ENCODE data around the gene ACOX3. TPM values are rescaled to one million over a fixed set of nuclear protein-coding genes. Genes with fewer than 3 reads are reported as not detected.

Gene ACOX3
- polyA plus RNA-seq, 2 donors: 31.8 to 36.1 TPM

GRCh38 chr4:8332038-8332857 lies 108.3 kb downstream of the ACOX3 start:
- Histone ChIP-seq H3K27me3 (ENCODE audit: control insufficient read depth in 1 of 2, insufficient read depth in 2 of 2, low read length in 2 of 2) (no peaks in the 10 kb centered on the region), H3K36me3 (ENCODE audit: control insufficient read depth in 2 of 2, insufficient read depth in 2 of 2, low read length in 1 of 2) (no peaks in the 10 kb centered on the region), H3K4me3 (ENCODE audit: low read depth in 1 of 2, low read length in 2 of 2) (no peak overlapping the region), H3K9me3 (ENCODE audit: control insufficient read depth in 2 of 2, insufficient read depth in 1 of 2, low read depth in 1 of 2, low read length in 1 of 2) (peaks cover 3 to 5% of the 10 kb centered on the region in 2 donors), H3K27ac (ENCODE audit: low read depth in 2 of 2, low read length in 1 of 2) (no peak overlapping the region), H3K4me1 (ENCODE audit: control insufficient read depth in 2 of 2, insufficient read depth in 2 of 2, low read length in 1 of 2) (peaks cover 0 to 1% of the 10 kb centered on the region in 2 donors)
- WGBS, 2 donors: 77 to 80% methylated on average over 12 of the region's 12 CpGs

DNA sequence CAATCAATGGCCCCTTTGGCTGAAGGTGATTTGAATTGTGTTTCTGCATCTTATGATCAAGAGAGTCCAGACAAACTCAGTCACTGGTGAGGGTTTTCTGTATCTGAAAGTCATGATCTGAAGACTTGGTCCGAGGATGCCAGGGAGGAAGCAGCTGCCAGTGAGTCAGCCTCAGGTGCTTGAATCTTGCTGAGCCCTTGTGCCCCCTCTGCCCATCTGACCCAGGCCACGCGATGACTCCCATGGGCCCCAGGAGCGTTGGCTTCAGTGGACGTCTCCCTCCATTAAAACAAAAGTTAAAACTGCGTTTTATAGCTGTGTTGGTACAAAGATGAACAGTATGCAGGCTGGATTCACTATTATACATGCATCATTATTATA lies 109.0 kb downstream of the ACOX3 start:
- H3K27me3 ChIP-seq (ENCODE audit: control insufficient read depth in 1 of 2, insufficient read depth in 2 of 2, low read length in 2 of 2): no peaks in the 10 kb centered on the region
- peaks cover 3 to 4% of the 10 kb centered on the region in 2 donors for H3K9me3 ChIP-seq (ENCODE audit: control insufficient read depth in 2 of 2, insufficient read depth in 1 of 2, low read depth in 1 of 2, low read length in 1 of 2)
- no peak overlapping the region for H3K4me3 ChIP-seq (ENCODE audit: low read depth in 1 of 2, low read length in 2 of 2)
- H3K36me3 ChIP-seq (ENCODE audit: control insufficient read depth in 2 of 2, insufficient read depth in 2 of 2, low read length in 1 of 2): no peaks in the 10 kb centered on the region
- 82 to 84% methylated on average over 6 of the region's 6 CpGs for WGBS, 2 donors
- H3K4me1 ChIP-seq (ENCODE audit: control insufficient read depth in 2 of 2, insufficient read depth in 2 of 2, low read length in 1 of 2): peaks cover 0 to 1% of the 10 kb centered on the region in 2 donors
- no peak overlapping the region for H3K27ac ChIP-seq (ENCODE audit: low read depth in 2 of 2, low read length in 1 of 2)

DNA sequence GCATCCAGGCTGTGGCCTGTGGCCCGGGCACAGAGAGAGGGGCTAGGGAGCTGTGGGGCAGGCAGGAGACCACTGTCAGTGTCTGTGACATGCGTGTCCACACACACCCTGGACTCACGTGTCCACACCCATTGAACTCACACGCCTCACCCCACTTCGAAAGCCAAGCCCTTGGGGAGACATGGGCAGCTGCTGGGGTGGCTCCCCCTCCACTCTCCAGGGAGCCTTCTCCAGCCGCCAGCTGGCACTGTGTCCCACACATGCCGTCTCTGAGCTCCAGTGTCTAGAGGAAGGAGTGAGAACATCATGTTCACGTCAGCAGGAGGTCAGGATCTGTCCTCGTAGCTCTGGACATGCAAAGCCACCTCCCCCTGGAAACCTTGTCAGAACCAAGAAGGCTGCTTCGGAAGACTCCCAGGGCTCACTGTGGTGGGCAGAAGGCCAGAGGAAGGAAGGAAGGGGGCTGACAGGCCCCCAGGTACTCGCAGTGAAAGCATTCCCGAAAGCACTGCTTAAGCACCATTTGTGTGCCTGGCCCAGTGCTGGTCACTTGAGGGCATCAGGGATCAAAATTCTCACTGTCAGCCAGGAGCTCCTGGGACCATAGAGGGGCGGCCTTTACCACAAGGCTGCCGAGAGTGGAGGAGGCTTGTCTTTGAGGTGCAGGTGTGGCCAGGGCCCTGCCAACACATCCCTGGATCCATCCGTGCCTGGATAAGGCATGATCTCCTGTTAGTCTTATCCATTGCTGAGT lies 109.5 kb downstream of the ACOX3 start:
- WGBS, 2 donors: 57 to 60% methylated on average over 15 of the region's 15 CpGs
- Histone ChIP-seq H3K27ac (ENCODE audit: low read depth in 2 of 2, low read length in 1 of 2) (no peak overlapping the region), H3K4me3 (ENCODE audit: low read depth in 1 of 2, low read length in 2 of 2) (no peak overlapping the region), H3K27me3 (ENCODE audit: control insufficient read depth in 1 of 2, insufficient read depth in 2 of 2, low read length in 2 of 2) (no peaks in the 10 kb centered on the region), H3K36me3 (ENCODE audit: control insufficient read depth in 2 of 2, insufficient read depth in 2 of 2, low read length in 1 of 2) (no peaks in the 10 kb centered on the region), H3K9me3 (ENCODE audit: control insufficient read depth in 2 of 2, insufficient read depth in 1 of 2, low read depth in 1 of 2, low read length in 1 of 2) (peaks cover 2 to 3% of the 10 kb centered on the region in 2 donors), H3K4me1 (ENCODE audit: control insufficient read depth in 2 of 2, insufficient read depth in 2 of 2, low read length in 1 of 2) (peaks cover 0 to 1% of the 10 kb centered on the region in 2 donors)

DNA sequence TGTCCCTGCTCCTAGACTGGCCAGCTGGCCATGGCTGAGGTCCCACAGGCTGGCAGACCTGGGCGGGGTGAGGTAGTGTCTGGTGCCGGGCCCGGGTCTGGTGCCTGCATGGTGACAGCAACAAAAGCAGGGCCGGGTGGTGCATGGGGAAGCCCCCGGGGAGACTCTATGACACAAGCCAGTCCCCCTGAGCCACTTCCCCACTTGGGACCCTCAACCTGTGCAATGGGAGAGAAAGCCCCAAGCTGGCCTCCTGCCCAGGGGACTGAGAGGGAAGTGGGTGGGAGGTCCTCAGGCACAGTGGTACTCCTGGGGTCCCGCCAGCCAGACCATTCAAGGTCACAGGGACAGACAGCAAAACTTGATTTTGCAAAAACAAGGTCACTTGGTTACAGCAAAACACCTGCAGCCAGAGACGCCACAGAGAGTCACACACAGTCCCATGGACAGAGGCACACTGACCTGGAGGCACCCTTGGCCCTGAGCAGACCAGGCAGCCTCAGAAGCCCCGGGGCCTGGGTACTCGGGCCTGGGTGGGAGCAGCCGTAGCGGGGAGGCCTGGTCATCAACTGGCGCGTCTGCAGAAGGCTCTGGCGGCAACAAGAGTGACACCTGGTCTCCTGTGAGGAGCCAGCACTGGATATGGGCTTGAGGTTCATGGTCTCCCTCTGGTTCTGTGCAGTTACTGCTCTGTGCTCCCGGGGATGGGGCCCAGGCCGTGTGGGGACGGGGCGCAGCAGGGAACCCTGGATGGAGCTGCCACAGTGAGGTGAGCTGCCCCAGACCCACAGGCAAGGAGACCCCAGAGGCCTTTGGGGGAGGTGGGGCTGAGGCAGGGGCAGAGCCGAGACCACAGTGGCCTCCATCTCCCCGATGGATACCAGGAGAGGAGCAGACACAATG lies 110.4 kb downstream of the ACOX3 start:
- Histone ChIP-seq H3K27ac (ENCODE audit: low read depth in 2 of 2, low read length in 1 of 2) (no peak overlapping the region), H3K4me1 (ENCODE audit: control insufficient read depth in 2 of 2, insufficient read depth in 2 of 2, low read length in 1 of 2) (peaks cover 0 to 1% of the 10 kb centered on the region in 2 donors), H3K27me3 (ENCODE audit: control insufficient read depth in 1 of 2, insufficient read depth in 2 of 2, low read length in 2 of 2) (no peaks in the 10 kb centered on the region), H3K36me3 (ENCODE audit: control insufficient read depth in 2 of 2, insufficient read depth in 2 of 2, low read length in 1 of 2) (no peaks in the 10 kb centered on the region), H3K4me3 (ENCODE audit: low read depth in 1 of 2, low read length in 2 of 2) (no peak overlapping the region), H3K9me3 (ENCODE audit: control insufficient read depth in 2 of 2, insufficient read depth in 1 of 2, low read depth in 1 of 2, low read length in 1 of 2) (peaks cover 0 to 2% of the 10 kb centered on the region in 2 donors)
- 89 to 92% methylated on average over 20 of the region's 20 CpGs for WGBS, 2 donors

DNA sequence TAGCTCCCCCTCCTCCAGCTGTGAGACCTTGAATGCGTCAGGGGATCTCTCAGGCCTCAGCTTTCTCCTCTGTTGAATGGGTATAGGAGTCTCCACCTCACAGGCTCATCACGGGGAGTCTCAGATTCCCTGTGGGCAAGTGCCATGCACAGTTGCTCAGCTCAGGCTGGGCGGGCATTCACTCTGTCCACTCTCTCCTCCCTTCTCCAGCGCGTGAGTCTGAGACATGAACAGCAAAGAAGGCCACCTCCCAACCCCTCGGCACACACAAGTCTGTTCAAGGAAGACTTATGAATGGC lies 111.0 kb downstream of the ACOX3 start:
- H3K4me3 ChIP-seq (ENCODE audit: low read depth in 1 of 2, low read length in 2 of 2): no peak overlapping the region
- H3K27ac ChIP-seq (ENCODE audit: low read depth in 2 of 2, low read length in 1 of 2): no peak overlapping the region
- no peaks in the 10 kb centered on the region for H3K36me3 ChIP-seq (ENCODE audit: control insufficient read depth in 2 of 2, insufficient read depth in 2 of 2, low read length in 1 of 2)
- H3K27me3 ChIP-seq (ENCODE audit: control insufficient read depth in 1 of 2, insufficient read depth in 2 of 2, low read length in 2 of 2): no peaks in the 10 kb centered on the region
- H3K9me3 ChIP-seq (ENCODE audit: control insufficient read depth in 2 of 2, insufficient read depth in 1 of 2, low read depth in 1 of 2, low read length in 1 of 2): no peaks in the 10 kb centered on the region
- peaks cover 0 to 1% of the 10 kb centered on the region in 2 donors for H3K4me1 ChIP-seq (ENCODE audit: control insufficient read depth in 2 of 2, insufficient read depth in 2 of 2, low read length in 1 of 2)
- WGBS, 2 donors: 76 to 80% methylated on average over 6 of the region's 6 CpGs

DNA sequence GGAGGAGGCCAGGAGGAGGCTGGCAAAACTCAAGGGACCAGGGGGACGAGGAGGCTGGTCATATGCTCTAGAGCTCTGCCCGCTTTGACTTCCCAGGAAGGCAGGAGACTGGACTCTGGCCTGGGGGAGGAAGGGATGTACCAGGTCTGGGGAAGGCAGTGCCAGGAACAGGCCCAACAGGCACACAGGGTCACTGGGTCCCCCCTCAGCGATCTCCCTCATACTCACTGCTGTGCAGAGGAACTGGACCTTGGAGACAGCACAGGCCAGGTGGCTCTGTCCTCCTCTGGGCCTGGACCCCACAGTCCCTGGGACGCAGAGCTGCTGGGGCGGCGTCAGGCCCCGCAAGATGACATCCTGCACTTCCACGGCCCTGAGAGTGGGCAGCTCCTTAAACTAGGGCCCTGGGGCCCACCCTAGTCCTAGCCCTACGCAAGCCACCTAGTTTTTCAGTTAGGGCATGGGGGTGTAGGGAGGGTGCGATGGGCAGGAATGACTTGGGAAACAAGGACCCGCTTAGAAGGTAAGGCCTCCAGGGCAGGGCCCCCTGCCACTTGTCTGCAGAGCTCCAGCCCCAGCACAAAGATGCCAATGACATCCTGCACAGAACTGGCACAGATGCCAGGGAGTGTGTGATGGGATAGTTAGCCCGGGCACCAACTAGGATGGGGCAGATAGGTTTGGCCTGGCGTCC lies 111.5 kb downstream of the ACOX3 start:
- H3K4me1 ChIP-seq (ENCODE audit: control insufficient read depth in 2 of 2, insufficient read depth in 2 of 2, low read length in 1 of 2): peaks cover 0 to 1% of the 10 kb centered on the region in 2 donors
- 79 to 84% methylated on average over 13 of the region's 13 CpGs for WGBS, 2 donors
- H3K9me3 ChIP-seq (ENCODE audit: control insufficient read depth in 2 of 2, insufficient read depth in 1 of 2, low read depth in 1 of 2, low read length in 1 of 2): no peaks in the 10 kb centered on the region
- H3K27me3 ChIP-seq (ENCODE audit: control insufficient read depth in 1 of 2, insufficient read depth in 2 of 2, low read length in 2 of 2): no peaks in the 10 kb centered on the region
- no peak overlapping the region for H3K27ac ChIP-seq (ENCODE audit: low read depth in 2 of 2, low read length in 1 of 2)
- H3K4me3 ChIP-seq (ENCODE audit: low read depth in 1 of 2, low read length in 2 of 2): no peak overlapping the region
- no peaks in the 10 kb centered on the region for H3K36me3 ChIP-seq (ENCODE audit: control insufficient read depth in 2 of 2, insufficient read depth in 2 of 2, low read length in 1 of 2)

GRCh38 chr4:8328456-8328855 lies 112.1 kb downstream of the ACOX3 start:
- H3K27me3 ChIP-seq (ENCODE audit: control insufficient read depth in 1 of 2, insufficient read depth in 2 of 2, low read length in 2 of 2): no peaks in the 10 kb centered on the region
- no peak overlapping the region for H3K4me3 ChIP-seq (ENCODE audit: low read depth in 1 of 2, low read length in 2 of 2)
- H3K36me3 ChIP-seq (ENCODE audit: control insufficient read depth in 2 of 2, insufficient read depth in 2 of 2, low read length in 1 of 2): no peaks in the 10 kb centered on the region
- H3K4me1 ChIP-seq (ENCODE audit: control insufficient read depth in 2 of 2, insufficient read depth in 2 of 2, low read length in 1 of 2): peaks cover 0 to 1% of the 10 kb centered on the region in 2 donors
- 89 to 90% methylated on average over 3 of the region's 3 CpGs for WGBS, 2 donors
- no peaks in the 10 kb centered on the region for H3K9me3 ChIP-seq (ENCODE audit: control insufficient read depth in 2 of 2, insufficient read depth in 1 of 2, low read depth in 1 of 2, low read length in 1 of 2)
- no peak overlapping the region for H3K27ac ChIP-seq (ENCODE audit: low read depth in 2 of 2, low read length in 1 of 2)

DNA sequence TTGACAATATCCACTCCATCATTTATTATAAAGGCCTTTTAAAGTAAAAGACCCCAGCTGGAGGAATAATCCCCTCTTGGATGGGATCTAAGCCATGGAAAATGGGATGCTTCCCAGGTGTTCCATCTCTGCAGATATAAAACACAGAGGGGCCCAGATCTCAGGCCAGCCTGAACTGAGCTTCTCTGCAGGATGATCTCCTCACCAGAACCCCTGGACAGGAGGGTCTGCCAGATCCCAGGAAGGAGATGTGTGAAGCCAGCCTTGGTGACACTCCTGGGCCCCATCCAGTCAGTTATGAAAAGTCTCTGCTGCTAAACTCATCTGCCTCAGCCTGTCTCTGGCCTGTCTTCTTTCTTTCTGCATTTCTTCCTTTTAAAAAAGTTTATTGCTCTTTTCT lies 114.3 kb downstream of the ACOX3 start:
- Histone ChIP-seq H3K9me3 (ENCODE audit: control insufficient read depth in 2 of 2, insufficient read depth in 1 of 2, low read depth in 1 of 2, low read length in 1 of 2) (peaks cover 0 to 3% of the 10 kb centered on the region in 2 donors), H3K27me3 (ENCODE audit: control insufficient read depth in 1 of 2, insufficient read depth in 2 of 2, low read length in 2 of 2) (no peaks in the 10 kb centered on the region), H3K4me3 (ENCODE audit: low read depth in 1 of 2, low read length in 2 of 2) (no peak overlapping the region), H3K27ac (ENCODE audit: low read depth in 2 of 2, low read length in 1 of 2) (no peak overlapping the region), H3K4me1 (ENCODE audit: control insufficient read depth in 2 of 2, insufficient read depth in 2 of 2, low read length in 1 of 2) (no peaks in the 10 kb centered on the region), H3K36me3 (ENCODE audit: control insufficient read depth in 2 of 2, insufficient read depth in 2 of 2, low read length in 1 of 2) (no peaks in the 10 kb centered on the region)
